NB4 (cell line): ENCODE results near the gene PRR23E.

Experiments
- MYC ChIP-seq: IDR thresholded peaks from 2 replicates; pipeline ENCODE4 v1.6.1; 2011; ENCODE audit warnings: low read depth, low read length
- TF ChIP-seq, protein P1 (sequence below): IDR thresholded peaks from one replicate; pipeline ENCODE4 v1.5.1; 2012; ENCODE audit warnings: low read depth, low read length
- TF ChIP-seq, protein P2 (sequence below): IDR thresholded peaks from 2 replicates; pipeline ENCODE4 v1.6.1; 2011; ENCODE audit warnings: low read depth, low read length

DNA sequence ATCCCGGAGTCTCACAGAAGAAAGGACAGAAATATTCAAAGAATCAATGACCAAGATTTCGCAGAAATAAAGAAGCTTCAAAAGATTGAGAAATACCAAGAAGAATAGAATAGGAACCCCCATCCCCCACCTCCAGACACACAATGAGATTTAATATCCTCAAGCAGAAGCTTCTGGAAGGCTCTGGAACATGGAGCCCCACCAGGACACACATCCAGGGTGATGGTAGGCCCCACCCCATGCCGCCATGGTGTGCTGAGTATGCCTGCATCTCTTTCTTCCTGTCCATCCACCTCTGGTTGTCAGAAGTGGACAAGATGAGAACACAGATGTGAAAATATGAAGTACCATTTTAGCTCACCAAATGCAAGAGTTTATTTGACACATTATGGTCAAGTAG, 19.3 kb downstream of the PRR23E start:
- TF ChIP-seq, protein P1, sequence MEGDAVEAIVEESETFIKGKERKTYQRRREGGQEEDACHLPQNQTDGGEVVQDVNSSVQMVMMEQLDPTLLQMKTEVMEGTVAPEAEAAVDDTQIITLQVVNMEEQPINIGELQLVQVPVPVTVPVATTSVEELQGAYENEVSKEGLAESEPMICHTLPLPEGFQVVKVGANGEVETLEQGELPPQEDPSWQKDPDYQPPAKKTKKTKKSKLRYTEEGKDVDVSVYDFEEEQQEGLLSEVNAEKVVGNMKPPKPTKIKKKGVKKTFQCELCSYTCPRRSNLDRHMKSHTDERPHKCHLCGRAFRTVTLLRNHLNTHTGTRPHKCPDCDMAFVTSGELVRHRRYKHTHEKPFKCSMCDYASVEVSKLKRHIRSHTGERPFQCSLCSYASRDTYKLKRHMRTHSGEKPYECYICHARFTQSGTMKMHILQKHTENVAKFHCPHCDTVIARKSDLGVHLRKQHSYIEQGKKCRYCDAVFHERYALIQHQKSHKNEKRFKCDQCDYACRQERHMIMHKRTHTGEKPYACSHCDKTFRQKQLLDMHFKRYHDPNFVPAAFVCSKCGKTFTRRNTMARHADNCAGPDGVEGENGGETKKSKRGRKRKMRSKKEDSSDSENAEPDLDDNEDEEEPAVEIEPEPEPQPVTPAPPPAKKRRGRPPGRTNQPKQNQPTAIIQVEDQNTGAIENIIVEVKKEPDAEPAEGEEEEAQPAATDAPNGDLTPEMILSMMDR, result no peak
- TF ChIP-seq, protein P2, sequence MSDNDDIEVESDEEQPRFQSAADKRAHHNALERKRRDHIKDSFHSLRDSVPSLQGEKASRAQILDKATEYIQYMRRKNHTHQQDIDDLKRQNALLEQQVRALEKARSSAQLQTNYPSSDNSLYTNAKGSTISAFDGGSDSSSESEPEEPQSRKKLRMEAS, result no peak
- TF ChIP-seq MYC, result no peak
